IMR-90 (cell line): Measurements from ENCODE around the gene PDCL3. TPM values are rescaled to one million over a fixed set of nuclear protein-coding genes. Genes with fewer than 3 reads are reported as not detected.

Source experiments
- ATAC-seq: fragments of 200-7000 bp; cut with Tn5 transposase; 2 replicates; pipeline ENCODE4 v1.9.1; 2020; ENCODE audit warnings: low read depth, mild to moderate bottlenecking, moderate library complexity
- BruUV-seq: library from RNA; stranded (reverse); fragments of 400-500 nt; replicated peaks from 2 replicates; lab custom pipeline; 2021; lab: Mats Ljungman, UMichigan
- CTCF ChIA-PET: fragments of 300-600 bp; formaldehyde crosslinking; extraction: SDS; loops from one replicate; lab custom pipeline; 2021; ENCODE audit warnings: antibody characterized with exemption; lab: Yijun Ruan, JAX
- POLR2A ChIA-PET: fragments of 300-600 bp; sonication (Branson Sonifier 250); formaldehyde crosslinking; loops from one replicate; lab custom pipeline; 2022; ENCODE audit warnings: antibody characterized with exemption; ENCODE audit not compliant: unreplicated experiment; lab: Charles Lee
- DNase-seq: peaks from one replicate; pipeline ENCODE4 v3.0.0; 2013
- H2AFZ ChIP-seq: replicated peaks from 2 replicates; pipeline ENCODE3; 2013; ENCODE audit warnings: low read length, mild to moderate bottlenecking; ENCODE audit not compliant: poor library complexity
- H2AK5ac ChIP-seq: 2 replicates; pipeline ENCODE4 v1.6.1; 2013; ENCODE audit warnings: low read depth, low read length, inconsistent platforms
- H2AK9ac ChIP-seq: replicated peaks from 2 replicates; pipeline ENCODE3; 2013; ENCODE audit warnings: mild to moderate bottlenecking, low read depth, low read length, moderate library complexity; ENCODE audit not compliant: poor library complexity
- H2BK120ac ChIP-seq: 2 replicates; pipeline ENCODE4 v1.6.1; 2013; ENCODE audit warnings: low read depth, low read length, inconsistent platforms
- H2BK15ac ChIP-seq: 3 replicates; pipeline ENCODE4 v1.6.1; 2013; ENCODE audit warnings: low read depth, low read length, inconsistent platforms
- H2BK20ac ChIP-seq: 2 replicates; pipeline ENCODE4 v1.6.1; 2013; ENCODE audit warnings: low read depth, mild to moderate bottlenecking, inconsistent platforms, low read length, moderate library complexity
- H2BK5ac ChIP-seq: 2 replicates; pipeline ENCODE4 v1.6.1; 2013; ENCODE audit warnings: mild to moderate bottlenecking, low read depth, low read length, inconsistent platforms; ENCODE audit not compliant: poor library complexity, severe bottlenecking
- H3K14ac ChIP-seq: replicated peaks from 2 replicates; pipeline ENCODE4 v1.6.1; 2013; ENCODE audit warnings: low read depth, low read length, inconsistent platforms
- H3K18ac ChIP-seq: 2 replicates; pipeline ENCODE4 v1.6.1; 2013; ENCODE audit warnings: low read depth, low read length, control low read depth
- H3K23ac ChIP-seq: 2 replicates; pipeline ENCODE4 v1.6.1; 2013; ENCODE audit warnings: low read depth, low read length, inconsistent platforms
- H3K27ac ChIP-seq: 2 replicates; pipeline ENCODE4 v1.5.1; 2013; ENCODE audit warnings: mild to moderate bottlenecking, control low read depth, low read length; ENCODE audit not compliant: insufficient read depth
- H3K27me3 ChIP-seq: 2 replicates; pipeline ENCODE4 v1.6.1; 2013; ENCODE audit warnings: low read length; ENCODE audit not compliant: control insufficient read depth, insufficient read depth
- H3K36me3 ChIP-seq: 2 replicates; pipeline ENCODE4 v1.6.1; 2013; ENCODE audit warnings: low read length, mixed read lengths; ENCODE audit not compliant: control insufficient read depth, insufficient read depth
- H3K4ac ChIP-seq: 2 replicates; pipeline ENCODE4 v1.6.1; 2013; ENCODE audit warnings: low read depth, low read length, inconsistent platforms
- H3K4me1 ChIP-seq: 2 replicates; pipeline ENCODE4 v1.6.1; 2013; ENCODE audit warnings: low read length, mixed read lengths; ENCODE audit not compliant: control insufficient read depth, insufficient read depth
- H3K4me2 ChIP-seq: 2 replicates; pipeline ENCODE4 v1.6.1; 2013; ENCODE audit warnings: low read depth, mild to moderate bottlenecking, control low read depth, low read length, moderate library complexity
- H3K4me3 ChIP-seq: 2 replicates; pipeline ENCODE4 v1.5.1; 2013; ENCODE audit warnings: low read depth, mild to moderate bottlenecking, control low read depth, low read length, moderate library complexity; ENCODE audit not compliant: insufficient read depth
- H3K56ac ChIP-seq: 2 replicates; pipeline ENCODE4 v1.6.1; 2013; ENCODE audit warnings: low read length, inconsistent platforms; ENCODE audit not compliant: insufficient read depth; ENCODE audit errors: extremely low read depth
- H3K79me1 ChIP-seq, 2 experiments: 2 replicates each; pipeline ENCODE4 v1.6.1; 2013; ENCODE audit warnings: low read length in 2 of 2, inconsistent platforms in 1 of 2, low read depth in 1 of 2
- H3K9ac ChIP-seq: 2 replicates; pipeline ENCODE4 v1.6.1; 2013; ENCODE audit warnings: low read depth, low read length, control low read depth
- H3K9me1 ChIP-seq: 2 replicates; pipeline ENCODE4 v1.6.1; 2013; ENCODE audit warnings: low read length, inconsistent platforms; ENCODE audit not compliant: insufficient read depth
- H3K9me3 ChIP-seq: 2 replicates; pipeline ENCODE4 v1.6.1; 2013; ENCODE audit warnings: low read length; ENCODE audit not compliant: control insufficient read depth, insufficient read depth
- H4K20me1 ChIP-seq: 2 replicates; pipeline ENCODE4 v1.6.1; 2013; ENCODE audit warnings: low read length, inconsistent platforms; ENCODE audit not compliant: insufficient read depth
- H4K5ac ChIP-seq: 2 replicates; pipeline ENCODE4 v1.6.1; 2013; ENCODE audit warnings: mild to moderate bottlenecking, low read depth, low read length, control low read depth
- H4K8ac ChIP-seq, 2 experiments: 2 replicates each; pipeline ENCODE4 v1.6.1; 2013; ENCODE audit warnings: low read depth in 2 of 2, low read length in 2 of 2, control low read depth in 1 of 2, inconsistent platforms in 1 of 2
- H4K91ac ChIP-seq: 2 replicates; pipeline ENCODE4 v1.6.1; 2013; ENCODE audit warnings: low read depth, low read length, inconsistent platforms; ENCODE audit not compliant: insufficient read depth
- BHLHE40 ChIP-seq: fragments of 150-350 bp; IDR thresholded peaks from 2 replicates; pipeline ENCODE4 v1.6.1; 2016; ENCODE audit warnings: mild to moderate bottlenecking, low read depth, low read length
- CEBPB ChIP-seq: IDR thresholded peaks from 2 replicates; pipeline ENCODE4 v1.6.1; 2012; ENCODE audit warnings: low read depth, low read length, improper control_type of control experiment
- CHD1 ChIP-seq: IDR thresholded peaks from 2 replicates; pipeline ENCODE4 v1.6.1; 2012; ENCODE audit warnings: low read depth, low read length, improper control_type of control experiment
- FOS ChIP-seq: fragments of 150-350 bp; IDR thresholded peaks from 2 replicates; pipeline ENCODE4 v1.6.1; 2016; ENCODE audit warnings: low read depth, low read length
- MAFK ChIP-seq: IDR thresholded peaks from 2 replicates; pipeline ENCODE4 v1.6.1; 2012; ENCODE audit warnings: low read depth, low read length, improper control_type of control experiment
- MAZ ChIP-seq: IDR thresholded peaks from 2 replicates; pipeline ENCODE4 v1.6.1; 2012; ENCODE audit warnings: low read depth, mild to moderate bottlenecking, low read length, improper control_type of control experiment, moderate library complexity, borderline replicate concordance
- MXI1 ChIP-seq: IDR thresholded peaks from 2 replicates; pipeline ENCODE4 v1.6.1; 2012; ENCODE audit warnings: low read depth, mild to moderate bottlenecking, low read length, moderate library complexity, borderline replicate concordance
- NFE2L2 ChIP-seq: fragments of 150-350 bp; IDR thresholded peaks from 2 replicates; pipeline ENCODE4 v1.6.1; 2016; ENCODE audit warnings: low read depth, mild to moderate bottlenecking, low read length
- POLR2A ChIP-seq: IDR thresholded peaks from 2 replicates; pipeline ENCODE4 v1.6.1; 2012; ENCODE audit warnings: mild to moderate bottlenecking, low read depth, low read length
- RAD21 ChIP-seq: IDR thresholded peaks from 2 replicates; pipeline ENCODE4 v1.6.1; 2012; ENCODE audit warnings: low read length, improper control_type of control experiment
- RCOR1 ChIP-seq: IDR thresholded peaks from 2 replicates; pipeline ENCODE4 v1.6.1; 2012; ENCODE audit warnings: mild to moderate bottlenecking, low read length, improper control_type of control experiment; ENCODE audit not compliant: insufficient replicate concordance
- RFX5 ChIP-seq: IDR thresholded peaks from 2 replicates; pipeline ENCODE4 v1.8.0; 2012; ENCODE audit warnings: low read depth, mild to moderate bottlenecking, low read length, moderate library complexity
- SMC3 ChIP-seq: fragments of 150-350 bp; IDR thresholded peaks from 2 replicates; pipeline ENCODE4 v1.6.1; 2016; ENCODE audit warnings: low read depth, mild to moderate bottlenecking, antibody characterized with exemption, low read length, moderate library complexity
- USF2 ChIP-seq: fragments of 150-350 bp; IDR thresholded peaks from 2 replicates; pipeline ENCODE4 v1.6.1; 2017; ENCODE audit warnings: mild to moderate bottlenecking, antibody characterized with exemption, low read length, low read depth
- WGBS, 2 experiments: methylation state at CpG; one replicate each; pipeline versions ENCODE4 v1.1.5 to v1.1.7; 2013; ENCODE audit warnings: missing lambda C conversion rate in 2 of 2; ENCODE audit not compliant: insufficient read length in 1 of 2; ENCODE audit errors: extremely low coverage in 2 of 2; 5-methylcytosine and 5-hydroxymethylcytosine counted together
- dilution Hi-C: fragments of 300-500 bp; cut with HindIII; formaldehyde crosslinking; loops from one replicate; pipeline ENCODE4 v1.14.3; 2018; ENCODE audit warnings: low sequenced_read_pairs; ENCODE audit not compliant: unreplicated experiment
- in situ Hi-C: fragments of 300-500 bp; cut with MboI; formaldehyde crosslinking; loops from 3 replicates; pipeline ENCODE4 v1.14.3; 2019; ENCODE audit warnings: low sequenced_read_pairs, inconsistent platforms, mixed read lengths
- intact Hi-C: fragments of 100-400 bp; cut with micrococcal nuclease; formaldehyde crosslinking; loops from 2 replicates; pipeline ENCODE4 v1.10.0; 2022
- polyA plus RNA-seq, 3 experiments: library from polyadenylated mRNA; depleted of rRNA; stranded (reverse); fragments of >200 nt; gene quantifications; 2 replicates each; pipeline ENCODE4 v1.2.3, GENCODE V29; 2012; ENCODE audit warnings: low replicate concordance in 1 of 3
- total RNA-seq: library from RNA; depleted of rRNA; stranded (reverse); fragments of >200 nt; gene quantifications from 2 replicates; pipeline ENCODE4 v1.2.3, GENCODE V29; 2012
- TF ChIP-seq, protein P1 (sequence below): fragments of 150-350 bp; IDR thresholded peaks from 2 replicates; pipeline ENCODE4 v1.6.1; 2016; ENCODE audit warnings: low read depth, mild to moderate bottlenecking, low read length, moderate library complexity, borderline replicate concordance

The PDCL3 gene
- total and polyA plus RNA-seq, 2 of the 4 experiments (the other 2 are of a cell fraction): 9.5 to 26.4 TPM

DNA sequence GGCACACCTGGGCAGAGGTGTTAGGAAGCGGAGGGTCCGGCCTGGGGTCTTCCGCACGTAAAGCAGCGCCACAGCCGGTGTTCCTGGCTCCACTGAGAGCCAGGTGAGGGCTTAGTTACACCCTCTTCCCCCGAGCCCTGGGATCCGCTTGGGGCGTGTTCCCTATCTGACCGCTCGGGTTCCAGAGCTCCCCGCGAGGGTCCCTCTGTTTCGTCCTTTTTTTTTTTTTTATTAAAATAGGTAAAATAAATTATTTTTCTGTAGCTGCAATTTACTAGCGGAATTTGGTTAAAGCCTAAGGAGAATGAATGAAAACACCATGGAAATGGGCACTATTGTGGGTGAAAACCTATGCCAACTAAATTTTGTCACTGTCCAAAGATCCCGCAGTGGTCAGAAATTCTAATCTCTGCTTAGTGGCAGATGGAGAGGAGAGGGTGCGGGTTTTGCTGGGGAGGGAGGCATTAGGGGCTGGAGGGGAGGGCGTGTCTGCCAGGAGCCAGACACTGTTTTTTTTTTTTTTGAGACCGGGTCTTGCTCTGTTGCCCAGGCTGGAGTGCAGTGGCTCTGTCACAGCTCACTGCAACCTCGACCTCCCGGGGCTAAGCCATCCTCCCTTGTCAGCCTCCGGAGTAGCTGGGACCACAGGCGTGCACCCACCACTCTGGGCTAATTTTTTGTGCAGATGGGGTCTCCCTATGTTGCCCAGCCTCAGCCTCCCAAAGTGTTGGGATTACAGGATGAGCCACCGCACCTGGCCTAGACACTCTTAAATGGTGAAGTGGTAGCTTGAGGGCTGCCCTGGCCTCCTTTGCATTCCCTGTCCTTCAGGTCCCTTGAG is 834 bp downstream of the PDCL3 start:
- Histone ChIP-seq H3K4ac (peak overlapping the region; percentile 88), H3K27me3 (no peaks in the 10 kb centered on the region), H3K9me3 (no peaks in the 10 kb centered on the region), H3K9ac (peak overlapping the region; percentile 92), H3K27ac (peak overlapping the region; percentile 94), H3K79me1 (peaks cover 9 to 15% of the 10 kb centered on the region in 2 experiments; a peak in 3 of 4 replicates), H4K5ac (peak overlapping the region; percentile 89), H3K18ac (peak overlapping the region; percentile 73), H3K4me3 (peak overlapping the region; percentile 73), H2AFZ (peak overlapping the region; percentile 99), H3K23ac (peak overlapping the region; percentile 95), H3K36me3 (0 out of 2 replicates have a peak, but pooled peaks cover 3% of the 10 kb centered on the region), H2BK15ac (no peak overlapping the region), H2BK20ac (no peak overlapping the region), H4K91ac (peak overlapping the region; percentile 87), H3K14ac (peak overlapping the region; percentile 91), H3K56ac (peak overlapping the region; percentile 79; the same call in 1 of the 2 replicates), H2AK5ac (peak overlapping the region; percentile 54), H3K9me1 (peaks cover 15% of the 10 kb centered on the region; the same call in 1 of the 2 replicates), H3K4me1 (peaks cover 7% of the 10 kb centered on the region), H4K8ac (peak overlapping the region; percentile 89 to 93), H2AK9ac (peak overlapping the region; percentile 93), H2BK5ac (peak overlapping the region; percentile 75), H3K4me2 (peak overlapping the region; percentile 85), H2BK120ac (peak overlapping the region; percentile 38; the same call in 1 of the 2 replicates), H4K20me1 (no peaks in the 10 kb centered on the region)
- intact Hi-C loops (loop anchor here (2.0 to 5.0 kb wide), 2 partner anchors 141 to 301 kb away; no protein-coding TSS in a partner anchor), dilution Hi-C loops (no loop called here), in situ Hi-C loops (no loop called here)
- POLR2A ChIA-PET: interaction anchor here (0.5 to 0.6 kb wide), 5 partner anchors 10 to 966 kb away, joined by 3 to 10 read pairs (median 7); no protein-coding TSS in a partner anchor
- DNase-seq (no peak), ATAC-seq (peak; percentile 1)
- no peak for TF ChIP-seq RCOR1
- TF ChIP-seq RAD21: no peak
- TF ChIP-seq BHLHE40: no peak
- TF ChIP-seq CEBPB: no peak
- TF ChIP-seq, protein P1, sequence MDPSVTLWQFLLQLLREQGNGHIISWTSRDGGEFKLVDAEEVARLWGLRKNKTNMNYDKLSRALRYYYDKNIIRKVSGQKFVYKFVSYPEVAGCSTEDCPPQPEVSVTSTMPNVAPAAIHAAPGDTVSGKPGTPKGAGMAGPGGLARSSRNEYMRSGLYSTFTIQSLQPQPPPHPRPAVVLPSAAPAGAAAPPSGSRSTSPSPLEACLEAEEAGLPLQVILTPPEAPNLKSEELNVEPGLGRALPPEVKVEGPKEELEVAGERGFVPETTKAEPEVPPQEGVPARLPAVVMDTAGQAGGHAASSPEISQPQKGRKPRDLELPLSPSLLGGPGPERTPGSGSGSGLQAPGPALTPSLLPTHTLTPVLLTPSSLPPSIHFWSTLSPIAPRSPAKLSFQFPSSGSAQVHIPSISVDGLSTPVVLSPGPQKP: no peak
- no peak for TF ChIP-seq CHD1
- no peak for TF ChIP-seq MAZ
- no peak for TF ChIP-seq FOS
- no peak for TF ChIP-seq MXI1
- no peak for TF ChIP-seq SMC3
- no peak for TF ChIP-seq USF2
- no peak for TF ChIP-seq POLR2A
- no peak for TF ChIP-seq MAFK
- TF ChIP-seq RFX5: no peak
- no peak for TF ChIP-seq NFE2L2
- CTCF ChIA-PET: interaction anchor here (0.6 kb wide), 1 partner anchor 449 kb away, joined by 3 read pairs; no protein-coding TSS in a partner anchor
- BruUV-seq: no TSS peak
- no CpG with 5 or more reads among the region's 24 CpGs for WGBS, 2 experiments
